Epithelial cell of proximal tubule (primary cell): ENCODE measurements around the gene EAF2. TPM values are rescaled to one million over a fixed set of nuclear protein-coding genes. Genes with fewer than 3 reads are reported as not detected.

Experiments used
- DNase-seq: peaks from one replicate; pipeline ENCODE4 v3.0.0-alpha.2; 2011; ENCODE audit warnings: low read depth
- H3K4me3 ChIP-seq: 2 replicates; pipeline ENCODE4 v1.5.1; 2011; ENCODE audit warnings: low read depth, mild to moderate bottlenecking, low read length
- CTCF ChIP-seq: conservative IDR thresholded peaks from 2 replicates; pipeline ENCODE4 v1.5.1; 2012; ENCODE audit warnings: low read depth, mild to moderate bottlenecking, low read length
- total RNA-seq: library from RNA; depleted of rRNA; stranded (reverse); fragments of >200 nt; gene quantifications from 2 replicates; pipeline ENCODE4 v1.2.3, GENCODE V29; 2015

Gene EAF2
- total RNA-seq, 1 donor from 2014 or later: 2.9 TPM

DNA sequence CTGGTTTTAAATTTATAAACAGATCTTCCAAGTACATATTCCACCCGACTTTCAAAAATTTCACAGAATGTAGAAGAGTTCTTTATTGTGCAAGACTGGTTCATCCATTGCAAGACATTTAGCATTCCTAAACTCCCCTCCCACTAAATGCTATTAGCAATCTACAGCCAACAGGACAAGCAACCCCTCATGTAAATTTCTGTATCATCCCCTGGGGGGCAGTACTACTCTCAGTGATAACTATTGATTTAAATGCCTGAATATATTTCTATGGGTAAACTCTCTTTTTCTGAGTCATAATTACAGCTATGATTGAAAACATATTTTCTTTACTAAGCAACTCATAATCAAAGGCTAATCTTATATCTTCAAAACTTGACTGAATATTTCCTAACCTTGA is 48.5 kb downstream of the EAF2 start:
- TF ChIP-seq CTCF: peak; percentile 53
- no peak for DNase-seq
- no peak overlapping the region for H3K4me3 ChIP-seq

GRCh38 chr3:121885386-121885785 is 50.4 kb downstream of the EAF2 start:
- DNase-seq: no peak
- H3K4me3 ChIP-seq: no peak overlapping the region
- no peak for TF ChIP-seq CTCF

- no peak for TF ChIP-seq CTCF
- DNase-seq: no peak
- peak within 1 kb of the TSS; percentile 8 for H3K4me3 ChIP-seq
These were observed 59.4 kb downstream of the EAF2 start, which contains the start of gene SLC15A2 for GRCh38 chr3:121894301-121894990. TSS of gene SLC15A2 (plus strand) at chr3:121894401. CDS start at chr3:121894477, 76 bp downstream.

GRCh38 chr3:121895121-121895520 is 60.1 kb downstream of the EAF2 start:
- DNase-seq: no peak
- no peak overlapping the region for H3K4me3 ChIP-seq
- no peak for TF ChIP-seq CTCF

DNA sequence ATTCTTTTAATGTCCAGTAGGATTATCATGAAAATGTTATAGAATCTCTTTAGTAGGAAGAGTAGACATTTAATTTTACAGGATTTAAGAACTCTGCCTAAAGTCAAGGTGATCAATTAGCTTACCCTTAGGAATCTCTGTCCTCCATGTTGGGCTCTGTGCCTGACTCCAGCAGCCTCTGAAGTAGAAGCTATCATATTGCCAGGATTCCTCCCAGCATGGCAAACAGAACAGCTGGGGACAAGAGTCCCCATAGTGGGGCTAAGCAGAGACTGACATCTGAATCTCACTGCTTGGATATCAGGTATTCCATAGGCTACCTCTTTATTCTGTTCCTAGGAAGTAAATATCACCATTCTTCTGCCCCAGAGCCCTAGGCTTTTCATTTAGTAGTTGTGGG is 60.7 kb downstream of the EAF2 start:
- no peak for TF ChIP-seq CTCF
- no peak overlapping the region for H3K4me3 ChIP-seq
- DNase-seq: no peak

- no peak for TF ChIP-seq CTCF
- no peak for DNase-seq
These were observed 61.8 kb downstream of the EAF2 start for GRCh38 chr3:121896823-121897222.

DNA sequence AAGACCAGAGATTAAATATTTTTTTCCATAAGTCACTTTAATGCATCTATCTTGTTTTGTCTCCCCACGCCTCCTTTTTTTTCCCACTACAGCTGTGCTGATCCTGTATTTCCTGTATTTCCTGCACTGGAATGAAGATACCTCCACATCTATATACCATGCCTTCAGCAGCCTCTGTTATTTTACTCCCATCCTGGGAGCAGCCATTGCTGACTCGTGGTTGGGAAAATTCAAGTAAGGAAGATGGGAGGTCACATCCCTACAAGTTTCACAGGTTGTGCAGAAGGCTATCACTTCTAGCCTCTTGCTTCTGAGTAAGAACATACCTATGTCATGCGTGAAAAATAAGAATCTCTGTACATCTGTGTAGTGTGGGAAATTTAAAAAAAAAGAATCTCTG is 62.3 kb downstream of the EAF2 start:
- TF ChIP-seq CTCF: no peak
- H3K4me3 ChIP-seq: no peak overlapping the region
- DNase-seq: no peak

More at GRCh38 chr3:121896823-121897222, 61.8 kb downstream of the EAF2 start:
- no peak overlapping the region for H3K4me3 ChIP-seq
